Nucleus accumbens (tissue), 56 donors: ENCODE data around the gene FOSL1.
A peak's percentile ranks its signal among the peaks of the same experiment; 100 is the strongest.

Source experiments
- DNase-seq, 56 donors: peaks; one replicate each; lab custom pipeline; 2025; lab: John Stamatoyannopoulos, UW

Gene FOSL1

DNA sequence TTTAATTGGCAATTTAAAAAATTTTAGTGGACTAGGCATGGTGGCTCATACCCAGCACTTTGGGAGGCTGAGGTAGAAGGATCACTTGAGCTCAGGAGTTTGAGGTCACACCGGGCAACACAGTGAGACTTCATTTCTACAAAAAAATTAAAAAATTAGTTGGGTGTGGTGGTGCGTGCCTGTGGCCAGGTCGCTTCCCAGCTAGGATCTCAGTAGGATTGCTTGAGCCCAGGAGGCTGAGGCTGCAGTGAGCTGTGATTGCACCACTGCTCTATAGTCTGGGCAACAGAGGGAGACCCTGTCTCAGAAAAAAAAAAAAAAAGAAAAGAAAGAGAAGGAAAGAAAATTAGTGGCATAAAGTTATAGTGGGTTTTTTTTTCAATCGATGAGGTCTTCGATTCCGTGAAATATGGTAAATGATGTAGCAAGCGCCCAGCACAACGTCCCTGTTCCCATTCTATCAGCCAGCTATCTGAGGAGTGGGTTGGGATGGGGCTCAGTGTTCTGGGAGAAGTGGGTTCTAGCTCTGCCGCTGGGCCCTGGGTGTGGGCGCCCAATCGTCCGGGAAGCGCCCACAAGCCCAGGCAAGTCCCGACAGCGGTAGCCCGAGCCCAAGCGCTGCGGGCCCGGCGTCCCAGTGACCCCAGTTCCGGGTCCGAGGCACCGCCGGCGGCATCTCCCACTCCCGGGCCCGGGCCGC, 1.4 kb downstream of the FOSL1 start:
- no peak for DNase-seq

DNA sequence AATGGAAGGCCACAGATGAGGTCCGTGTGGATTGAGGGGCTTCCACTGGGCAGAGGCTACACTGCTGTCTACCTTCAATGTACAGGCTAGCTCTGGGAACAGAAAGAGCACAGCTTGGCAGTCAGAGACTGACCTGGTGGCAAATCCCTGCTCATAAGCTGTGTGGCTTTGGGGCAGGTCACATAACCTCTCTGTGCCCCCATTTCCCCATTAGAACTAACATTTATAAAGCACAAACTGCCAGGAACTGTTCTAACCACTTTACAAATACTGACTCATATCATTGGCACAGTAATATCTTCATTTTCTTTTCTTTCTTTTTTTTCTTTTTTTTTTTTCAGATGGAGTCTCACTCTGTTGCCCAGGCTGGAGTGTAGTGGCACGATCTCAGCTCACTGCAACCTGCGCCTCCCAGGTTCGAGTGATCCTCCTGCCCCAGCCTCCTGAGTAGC, 3.1 kb downstream of the FOSL1 start:
- DNase-seq, result no peak

DNA sequence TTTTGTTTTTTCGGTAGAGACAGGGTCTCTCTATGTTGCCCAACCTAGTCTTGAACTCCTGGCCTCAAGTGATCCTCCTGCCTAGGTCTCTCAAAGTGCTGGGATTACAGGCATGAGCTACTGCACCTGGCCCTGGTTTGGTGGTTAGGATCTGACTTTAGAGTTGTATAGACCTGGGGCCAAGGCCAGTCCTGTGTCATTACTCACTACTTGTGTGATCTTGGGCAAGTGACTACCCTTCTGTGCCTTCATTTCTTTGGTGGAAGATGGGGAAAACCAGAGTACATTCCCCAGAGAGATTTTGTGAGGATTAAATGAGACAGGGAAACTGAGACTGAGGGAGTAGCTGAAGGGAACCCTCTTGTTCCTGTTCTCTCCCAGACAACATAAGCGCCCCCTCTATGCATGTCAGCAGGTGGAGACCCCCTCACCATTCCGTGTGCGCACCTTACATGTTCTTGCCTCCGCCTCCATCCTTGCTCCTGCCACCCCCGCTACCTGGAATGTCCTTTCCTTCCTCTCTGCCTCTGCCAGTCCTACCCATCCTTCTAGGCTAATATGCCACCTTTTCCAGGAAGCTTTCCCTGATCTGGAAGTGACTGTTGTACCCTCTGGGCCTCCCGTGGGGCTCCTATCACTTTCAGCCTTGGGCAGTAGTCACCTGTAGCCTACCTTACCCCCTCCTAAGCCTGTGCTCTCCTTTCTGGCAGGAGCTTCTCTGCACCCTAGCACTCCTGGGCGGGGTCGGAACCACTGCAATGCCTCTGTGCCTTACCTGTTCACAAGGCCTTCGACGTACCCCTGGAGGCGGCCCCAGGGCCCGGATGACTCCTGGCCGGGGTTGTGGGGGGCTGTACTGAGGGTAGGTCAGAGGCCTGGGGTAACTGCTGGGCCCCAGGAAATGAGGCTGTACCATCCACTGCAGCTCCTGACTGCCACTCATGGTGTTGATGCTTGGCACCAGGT, 3.9 kb downstream of the FOSL1 start:
- DNase-seq, result no peak

DNA sequence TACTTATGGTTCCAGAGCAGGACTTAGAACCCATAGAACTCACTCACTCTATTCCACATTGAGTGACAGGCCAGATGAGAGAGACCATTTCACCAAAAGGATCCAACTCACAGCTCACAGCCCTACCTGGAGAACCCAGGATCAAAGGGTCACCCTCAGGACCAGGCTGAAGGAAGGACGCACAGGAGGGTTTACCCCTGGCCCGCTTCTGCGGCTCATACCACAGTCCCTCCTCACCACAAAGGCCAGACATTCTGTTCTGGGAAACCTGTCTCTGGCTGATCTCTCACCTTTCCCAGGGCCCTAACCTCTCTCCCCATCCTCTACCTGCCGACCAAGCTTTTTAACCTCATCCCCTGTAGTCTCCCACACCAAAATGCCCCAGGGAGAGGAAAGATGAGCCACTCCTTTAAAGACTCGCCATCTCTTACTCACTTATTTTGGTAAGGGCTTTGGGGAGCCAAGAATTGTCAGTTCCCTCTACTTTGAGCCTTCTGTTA, 4.7 kb downstream of the FOSL1 start:
- no peak for DNase-seq

DNA sequence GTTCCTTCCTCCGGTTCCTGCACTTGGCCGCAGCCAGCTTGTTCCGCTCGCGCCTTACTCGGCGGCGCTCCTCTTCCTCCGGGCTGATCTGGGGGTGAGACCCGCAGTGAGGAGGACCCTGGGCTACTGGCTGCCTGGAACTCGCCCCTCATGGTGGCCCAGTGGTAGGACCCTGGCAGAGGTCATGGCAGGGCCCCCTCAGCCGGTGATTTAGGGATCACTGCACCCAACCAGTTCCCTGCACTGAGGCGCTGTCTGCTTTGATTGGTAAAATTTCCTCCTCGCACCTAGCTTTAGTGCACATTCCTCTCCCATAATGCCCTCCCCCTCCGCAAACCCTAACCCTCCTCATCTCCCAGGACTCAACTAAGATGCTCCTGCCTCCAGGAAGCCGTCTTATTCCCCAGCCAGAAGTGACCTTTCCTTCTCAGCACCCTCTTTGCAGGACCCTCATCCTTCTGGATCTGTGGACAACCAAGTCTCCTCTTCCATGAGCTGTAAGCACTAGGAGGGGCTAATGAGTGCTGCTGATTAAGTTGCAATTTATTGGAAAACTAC, 6.1 kb downstream of the FOSL1 start:
- DNase-seq, result peak in 5 of 56 donors; percentile 12 to 26 (median 16)

DNA sequence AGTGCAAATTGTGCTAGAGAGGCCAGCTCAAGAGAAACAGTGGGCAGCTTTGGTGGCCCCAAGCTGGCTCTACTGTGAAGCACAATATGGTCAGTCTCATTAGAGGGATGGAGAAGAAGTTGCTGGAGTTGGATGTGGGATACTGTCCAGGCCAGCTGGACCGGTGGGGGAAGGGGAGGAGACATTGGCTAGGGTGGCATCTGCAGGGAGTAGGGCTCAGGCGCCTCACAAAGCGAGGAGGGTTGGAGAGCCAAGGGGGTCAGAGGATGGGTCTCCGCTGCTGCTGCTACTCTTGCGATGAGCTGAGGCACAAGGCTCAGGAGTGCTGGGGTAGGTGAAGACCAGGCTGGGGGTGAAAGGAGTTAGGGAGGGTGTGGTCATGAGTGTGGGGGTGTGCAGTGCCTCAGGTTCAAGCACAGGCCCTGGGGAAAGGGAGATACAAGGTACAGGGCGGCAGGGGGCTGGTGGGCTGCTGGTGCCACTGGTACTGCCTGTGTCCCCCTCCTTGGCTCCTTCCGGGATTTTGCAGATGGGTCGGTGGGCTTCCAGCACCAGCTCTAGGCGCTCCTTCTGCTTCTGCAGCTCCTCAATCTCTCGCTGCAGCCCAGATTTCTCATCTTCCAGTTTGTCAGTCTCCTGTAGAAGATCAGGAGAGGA, 7.4 kb downstream of the FOSL1 start:
- DNase-seq, result peak in 3 of 56 donors; percentile 11 to 25 (median 23)

DNA sequence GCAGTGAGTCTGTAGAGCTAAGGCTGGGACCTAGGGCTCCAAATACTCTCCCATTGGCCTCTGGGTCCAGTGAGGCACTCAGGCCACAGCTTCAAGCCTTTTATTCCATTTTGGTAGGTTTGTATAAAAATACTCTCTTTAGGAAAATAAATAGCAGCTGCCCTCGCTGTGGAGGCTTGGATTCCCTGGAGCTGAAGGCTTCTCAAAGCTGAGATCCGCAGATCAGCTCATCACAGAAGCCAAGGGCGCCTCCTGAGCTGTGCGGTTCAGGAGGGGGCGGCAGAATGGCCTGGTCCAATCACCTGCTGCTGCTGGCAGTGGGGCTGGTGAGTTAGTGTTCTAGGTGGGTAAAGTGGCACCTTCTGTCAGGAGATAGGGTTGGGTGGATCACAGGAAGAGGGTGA, 8.0 kb downstream of the FOSL1 start:
- peak in 2 of 56 donors; percentile 6 to 41 for DNase-seq

DNA sequence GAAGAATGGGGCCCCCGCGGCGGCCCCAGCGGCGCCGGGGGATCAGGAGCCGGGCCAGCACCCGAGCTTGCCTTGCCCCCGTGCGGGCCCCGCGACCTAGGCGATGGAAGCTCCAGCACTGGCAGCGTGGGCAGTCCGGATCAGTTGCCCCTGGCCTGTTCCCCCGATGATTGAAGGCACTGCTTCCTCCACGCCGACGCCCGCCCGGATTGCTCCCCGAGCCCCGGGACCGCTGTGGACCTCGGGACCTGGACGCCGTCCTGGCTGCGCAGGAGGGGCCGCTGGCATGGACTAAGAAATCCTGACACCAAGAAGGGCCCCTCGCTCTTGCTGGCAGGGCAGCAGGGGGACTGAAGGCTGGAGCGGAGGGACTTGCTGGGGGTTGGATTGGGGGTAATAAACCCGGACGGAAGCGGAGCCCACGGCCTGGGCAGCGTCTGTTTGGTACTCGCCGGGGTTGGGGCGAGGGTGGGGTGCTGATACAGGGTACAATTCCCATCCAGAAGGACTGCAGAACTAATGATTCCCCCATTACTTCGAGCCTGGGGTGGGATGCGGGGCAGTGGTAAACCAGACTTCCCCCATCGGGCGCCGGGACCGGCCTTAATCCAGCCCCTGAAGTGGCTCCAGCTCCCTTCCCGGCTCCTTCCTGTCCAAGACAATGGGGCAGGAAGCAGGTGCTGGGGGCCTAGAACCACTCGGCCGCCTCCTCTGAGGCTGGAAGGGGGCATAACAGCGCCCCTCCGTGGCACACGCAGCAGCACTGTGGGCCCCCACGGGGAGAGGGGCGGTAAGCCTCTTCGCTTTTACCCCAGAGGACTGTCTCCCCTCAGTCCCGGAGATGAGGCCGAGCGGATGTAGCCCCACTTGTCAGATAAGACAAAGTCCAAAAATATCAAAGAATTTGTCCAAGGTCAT, 8.7 kb downstream of the FOSL1 start:
- DNase-seq, result peak in 5 of 56 donors; percentile 11 to 34 (median 17)

DNA sequence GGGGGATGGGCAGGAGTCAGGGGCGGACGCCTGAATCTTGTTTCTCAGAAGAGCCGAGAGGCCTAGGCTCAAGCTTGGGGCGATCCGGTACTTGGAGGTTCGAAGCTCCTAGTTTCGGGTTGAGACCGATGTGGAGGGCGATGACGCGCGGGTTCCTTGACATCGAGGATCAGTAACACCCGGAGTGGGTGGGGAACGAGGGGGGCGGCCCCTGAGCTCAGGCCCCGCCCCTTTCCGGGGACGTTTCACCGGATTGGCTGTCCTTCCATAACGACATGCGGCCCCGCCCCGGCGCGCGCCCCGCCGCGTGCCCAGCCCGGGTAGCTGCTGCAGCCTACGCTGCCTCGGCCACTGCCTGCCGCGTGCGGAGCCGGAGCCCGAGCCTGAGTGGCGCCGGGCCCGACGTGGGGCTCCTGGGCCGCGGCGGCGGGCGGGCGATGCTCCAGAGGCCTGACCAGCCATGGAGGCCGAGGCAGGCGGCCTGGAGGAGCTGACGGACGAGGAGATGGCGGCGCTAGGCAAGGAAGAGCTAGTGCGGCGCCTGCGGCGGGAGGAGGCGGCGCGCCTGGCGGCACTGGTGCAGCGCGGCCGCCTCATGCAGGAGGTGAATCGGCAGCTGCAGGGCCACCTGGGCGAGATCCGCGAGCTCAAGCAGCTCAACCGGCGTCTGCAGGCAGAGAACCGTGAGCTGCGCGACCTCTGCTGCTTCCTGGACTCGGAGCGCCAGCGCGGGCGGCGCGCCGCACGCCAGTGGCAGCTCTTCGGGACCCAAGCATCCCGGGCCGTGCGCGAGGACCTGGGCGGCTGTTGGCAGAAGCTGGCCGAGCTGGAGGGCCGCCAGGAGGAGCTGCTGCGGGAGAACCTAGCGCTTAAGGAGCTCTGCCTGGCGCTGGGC, 9.6 kb downstream of the FOSL1 start, which contains the start of gene CCDC85B:
Gene CCDC85B (plus strand): TSS at position 350 of the 895 bp plus-strand sequence. CDS start 111 bp downstream, at position 461.
- DNase-seq, result peak; percentile 70 to 99 (median 96)

DNA sequence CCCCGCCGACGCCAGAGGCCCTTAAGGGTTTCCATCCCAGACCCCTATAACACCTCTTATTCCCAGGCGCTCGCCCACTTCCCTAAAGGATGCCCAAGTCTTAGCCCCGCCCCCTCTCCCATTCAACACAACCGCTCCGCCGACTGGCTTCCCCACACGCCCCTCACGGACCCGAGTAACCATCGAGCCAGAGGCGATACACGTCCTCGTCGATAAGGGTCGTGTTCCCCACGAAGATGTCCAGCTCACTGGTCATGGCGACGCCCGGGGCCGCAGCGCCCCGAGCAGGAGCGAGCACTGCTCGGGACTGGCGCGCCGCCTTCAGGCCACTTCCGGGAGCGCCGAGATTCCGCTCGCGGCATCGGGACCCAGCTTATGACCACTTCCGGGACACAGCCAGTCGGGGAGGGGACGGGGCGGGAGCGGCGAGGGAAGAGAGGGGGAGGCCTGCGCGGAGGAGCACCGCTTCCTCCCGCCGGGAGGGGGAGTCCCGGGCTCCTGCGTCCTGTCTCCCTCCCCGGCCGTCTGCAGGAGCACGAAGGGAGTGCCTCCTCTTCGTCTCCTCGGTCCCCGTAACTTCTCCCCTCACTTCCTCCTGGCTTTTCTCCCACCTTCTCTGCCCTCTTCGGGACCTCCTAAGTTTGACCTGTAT, 11.9 kb downstream of the FOSL1 start, which contains the start of gene FIBP:
Gene FIBP (minus strand): TSS at position 309 of the 652 bp plus-strand sequence. CDS start 53 bp downstream, at position 256.
- peak in 55 of 56 donors; percentile 82 to 98 (median 95) for DNase-seq

DNA sequence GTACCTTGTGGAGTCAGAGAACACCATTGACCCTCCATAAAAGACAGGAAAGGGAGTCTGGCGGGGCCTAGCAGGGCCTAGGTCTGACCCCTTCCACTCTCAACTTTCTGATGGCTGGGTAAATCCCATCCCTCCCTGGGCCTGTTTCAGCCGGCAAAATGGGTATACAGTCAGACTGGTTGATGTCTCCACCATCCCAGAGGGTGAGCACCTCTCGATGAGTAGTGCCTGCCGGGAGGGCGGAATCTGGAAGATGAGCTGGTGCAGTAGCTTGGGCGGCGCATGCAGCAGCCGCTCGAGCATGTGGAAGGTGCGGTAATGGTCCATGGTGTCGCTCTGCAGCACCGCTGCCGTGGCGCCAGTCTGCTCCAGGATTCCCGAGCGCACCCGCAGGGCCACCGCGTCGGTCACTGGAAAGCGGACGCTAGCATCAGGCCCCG, 12.4 kb downstream of the FOSL1 start:
- DNase-seq, result peak in 8 of 56 donors; percentile 42 to 75 (median 63)

DNA sequence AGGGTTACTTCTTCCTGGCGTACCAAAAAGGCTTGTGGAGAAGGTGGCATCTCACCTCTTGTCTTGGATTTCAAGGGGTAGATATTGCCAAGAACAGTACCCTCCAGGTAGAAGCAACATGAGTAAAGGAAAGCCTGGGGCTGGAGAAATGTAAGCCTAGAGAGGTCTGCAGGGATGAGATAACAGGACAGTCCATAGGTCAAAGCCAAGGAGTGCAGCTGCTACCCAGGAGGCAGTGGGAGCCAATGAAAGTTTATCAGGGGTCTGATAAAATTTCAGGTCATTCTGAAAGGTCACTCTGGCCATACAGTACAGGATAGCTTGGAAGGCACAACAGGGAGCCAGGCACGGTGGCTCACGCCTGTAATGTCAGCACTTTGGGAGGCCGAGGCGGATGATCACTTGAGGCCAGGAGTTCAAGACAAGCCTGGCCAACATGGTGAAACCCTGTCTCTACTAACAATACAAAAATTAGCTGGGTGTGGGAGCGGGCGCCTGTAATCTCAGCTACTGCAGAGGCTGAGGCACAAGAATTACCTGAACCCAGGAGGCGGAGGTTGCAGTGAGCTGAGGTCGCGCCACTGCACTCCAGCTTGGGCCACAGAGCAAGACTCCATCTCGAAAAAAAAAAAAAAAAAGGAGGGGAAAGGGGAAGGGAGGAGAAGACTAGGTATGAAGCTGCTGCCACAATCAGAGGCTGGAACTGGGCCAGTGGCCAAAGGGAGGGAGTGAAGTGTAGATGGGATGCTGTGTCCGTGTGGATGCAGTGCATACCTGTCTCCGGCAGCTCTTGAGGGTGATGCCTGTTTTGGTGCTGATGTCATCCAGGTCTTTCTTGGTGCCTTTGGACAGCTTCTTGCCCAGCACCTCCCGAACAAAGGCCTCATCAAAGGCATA, 13.1 kb downstream of the FOSL1 start:
- no peak for DNase-seq

DNA sequence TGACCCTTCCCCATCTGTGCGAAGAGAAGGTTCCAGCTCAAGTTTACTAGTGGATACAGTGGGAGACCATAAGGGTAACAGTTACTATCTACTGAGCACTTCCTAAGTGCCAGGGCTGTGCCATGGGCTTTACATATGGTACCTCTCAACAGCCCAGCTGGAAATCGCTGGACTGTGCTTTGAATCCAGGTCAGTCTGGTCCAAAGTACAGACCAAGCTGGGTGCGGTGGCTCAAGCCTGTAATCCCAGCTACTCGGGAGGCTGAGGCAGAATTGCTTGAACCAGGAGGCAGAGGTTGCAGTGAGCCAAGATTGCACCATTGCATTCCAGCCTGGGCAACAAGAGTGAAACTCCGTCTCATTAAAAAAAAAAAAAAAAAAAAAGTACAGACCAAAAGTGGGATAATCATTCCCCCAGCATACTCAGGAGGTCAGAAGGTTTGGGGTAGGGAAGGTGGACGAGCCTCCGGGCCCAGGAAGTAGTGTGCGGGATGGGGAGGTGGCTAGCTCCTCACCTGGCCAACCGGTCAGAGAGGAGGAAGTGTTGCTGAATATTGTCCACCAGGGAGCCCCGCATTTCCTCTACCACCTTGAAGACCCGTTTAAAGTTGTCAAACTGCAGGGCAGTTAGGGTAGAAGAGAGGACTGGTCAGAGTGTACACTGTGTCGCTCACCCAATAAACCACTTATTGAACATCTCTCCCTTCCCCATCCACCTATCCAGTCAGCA, 14.2 kb downstream of the FOSL1 start:
- DNase-seq, result no peak

DNA sequence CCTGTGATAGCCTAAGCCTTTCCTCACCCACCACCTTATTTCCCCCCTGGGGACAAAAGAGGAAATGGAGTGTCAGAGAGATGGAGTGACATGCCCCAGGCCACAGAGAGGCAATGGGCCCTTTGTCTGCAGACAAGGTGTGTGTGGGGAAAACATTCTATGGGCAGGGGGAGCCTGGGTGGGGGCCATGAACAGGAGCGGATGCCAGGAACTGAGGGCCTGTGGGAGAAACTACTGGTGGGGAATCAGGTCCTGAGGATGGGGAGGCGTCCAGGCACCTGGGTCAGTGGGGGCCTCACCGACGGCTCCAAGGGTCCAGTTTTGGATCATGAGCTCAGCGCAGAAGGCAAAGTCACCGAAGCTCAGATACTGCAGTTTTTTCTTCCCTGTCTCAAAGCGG, 15.0 kb downstream of the FOSL1 start:
- DNase-seq, result no peak

DNA sequence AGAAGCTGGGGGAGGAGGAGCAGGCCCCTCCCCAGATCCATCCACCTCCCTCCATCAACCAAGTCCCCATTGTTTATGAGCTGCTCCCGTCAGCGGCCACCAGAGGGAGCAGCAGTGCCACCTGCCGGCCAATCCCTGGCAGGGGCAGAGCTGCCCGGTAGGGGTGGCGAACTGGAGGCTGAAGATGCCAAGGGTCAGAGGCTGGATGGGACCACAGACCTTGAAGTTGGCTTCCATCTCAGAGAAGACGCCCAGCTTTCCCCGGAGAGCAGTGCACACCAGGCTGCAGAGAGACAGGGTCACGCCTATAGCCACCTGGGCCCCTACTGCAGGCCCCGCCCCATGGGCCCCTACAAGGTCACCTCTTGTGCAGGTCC, 15.5 kb downstream of the FOSL1 start:
- DNase-seq, result peak in 49 of 56 donors; percentile 12 to 87 (median 57)
